Right atrium auricular region (tissue), 2 donors: Measurements from ENCODE around the gene ARF5. TPM values are rescaled to one million over a fixed set of nuclear protein-coding genes. Genes with fewer than 3 reads are reported as not detected.

Source experiments
- DNase-seq: peaks from one replicate; pipeline ENCODE4 v3.0.0-alpha.2; 2019; ENCODE audit warnings: low spot score
- H3K27ac ChIP-seq, 2 donors: fragments of 200-600 bp; sonication (generic); 1 replicate in 1 of 2; 2 replicates in 1 of 2; pipeline ENCODE4 v1.5.1; 2016 to 2019
- H3K27me3 ChIP-seq, 2 donors: fragments of 200-600 bp; sonication (generic); one replicate each; pipeline versions ENCODE4 v1.5.1 to v1.6.0; 2017 to 2019
- H3K36me3 ChIP-seq: fragments of 200-600 bp; sonication (generic); one replicate; pipeline ENCODE4 v1.5.1; 2016
- H3K4me1 ChIP-seq, 2 donors: fragments of 200-600 bp; sonication (generic); one replicate each; pipeline versions ENCODE4 v1.5.1 to v1.6.0; 2017 to 2019
- H3K4me3 ChIP-seq, 2 donors: fragments of 200-600 bp; sonication (generic); 1 replicate in 1 of 2; 2 replicates in 1 of 2; pipeline ENCODE4 v1.5.1; 2017 to 2019; ENCODE audit warnings: mild to moderate bottlenecking in 1 of 2, moderate library complexity in 1 of 2
- H3K9me3 ChIP-seq, 2 donors: fragments of 200-600 bp; sonication (generic); one replicate each; pipeline ENCODE4 v1.5.1; 2019
- total RNA-seq, 2 donors: library from RNA; depleted of rRNA; stranded (reverse); fragments of >200 nt; gene quantifications; one replicate each; pipeline ENCODE4 v1.1.0, GENCODE V29; 2016
- TF ChIP-seq, protein P1 (sequence below), 2 donors: fragments of 200-600 bp; sonication (generic); IDR thresholded peaks; one replicate each; pipeline ENCODE4 v1.5.1; 2019; ENCODE audit warnings: antibody characterized with exemption in 2 of 2

The ARF5 gene
- total RNA-seq, 2 donors from 2014 or later = 127 to 146 TPM

DNA sequence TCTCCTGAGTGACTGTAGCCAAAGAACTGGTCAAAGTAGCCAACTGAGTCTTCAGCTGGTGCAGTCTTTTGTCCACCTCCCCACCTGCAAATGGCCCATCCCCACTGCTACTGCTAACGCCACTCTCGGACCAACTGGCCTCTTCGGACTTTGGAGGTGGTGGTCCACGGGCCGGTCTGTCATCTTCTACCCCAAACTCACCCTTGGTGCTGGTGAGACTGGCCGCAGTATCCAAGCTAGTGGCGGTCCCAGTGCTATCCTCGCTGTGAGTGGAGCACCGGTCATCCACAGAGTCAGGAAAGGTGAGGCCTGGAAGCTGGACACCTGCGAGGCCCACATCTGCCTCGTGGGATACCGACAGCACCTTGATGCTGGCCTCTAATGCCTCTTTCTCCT lies 3.6 kb upstream of the ARF5 start:
- Histone ChIP-seq H3K4me1 (peaks cover 0 to 61% of the 10 kb centered on the region in 2 donors), H3K36me3 (peaks cover 27% of the 10 kb centered on the region)
- TF ChIP-seq, protein P1, sequence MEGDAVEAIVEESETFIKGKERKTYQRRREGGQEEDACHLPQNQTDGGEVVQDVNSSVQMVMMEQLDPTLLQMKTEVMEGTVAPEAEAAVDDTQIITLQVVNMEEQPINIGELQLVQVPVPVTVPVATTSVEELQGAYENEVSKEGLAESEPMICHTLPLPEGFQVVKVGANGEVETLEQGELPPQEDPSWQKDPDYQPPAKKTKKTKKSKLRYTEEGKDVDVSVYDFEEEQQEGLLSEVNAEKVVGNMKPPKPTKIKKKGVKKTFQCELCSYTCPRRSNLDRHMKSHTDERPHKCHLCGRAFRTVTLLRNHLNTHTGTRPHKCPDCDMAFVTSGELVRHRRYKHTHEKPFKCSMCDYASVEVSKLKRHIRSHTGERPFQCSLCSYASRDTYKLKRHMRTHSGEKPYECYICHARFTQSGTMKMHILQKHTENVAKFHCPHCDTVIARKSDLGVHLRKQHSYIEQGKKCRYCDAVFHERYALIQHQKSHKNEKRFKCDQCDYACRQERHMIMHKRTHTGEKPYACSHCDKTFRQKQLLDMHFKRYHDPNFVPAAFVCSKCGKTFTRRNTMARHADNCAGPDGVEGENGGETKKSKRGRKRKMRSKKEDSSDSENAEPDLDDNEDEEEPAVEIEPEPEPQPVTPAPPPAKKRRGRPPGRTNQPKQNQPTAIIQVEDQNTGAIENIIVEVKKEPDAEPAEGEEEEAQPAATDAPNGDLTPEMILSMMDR (IDR thresholded peaks at IDR 0.05) = no peak

DNA sequence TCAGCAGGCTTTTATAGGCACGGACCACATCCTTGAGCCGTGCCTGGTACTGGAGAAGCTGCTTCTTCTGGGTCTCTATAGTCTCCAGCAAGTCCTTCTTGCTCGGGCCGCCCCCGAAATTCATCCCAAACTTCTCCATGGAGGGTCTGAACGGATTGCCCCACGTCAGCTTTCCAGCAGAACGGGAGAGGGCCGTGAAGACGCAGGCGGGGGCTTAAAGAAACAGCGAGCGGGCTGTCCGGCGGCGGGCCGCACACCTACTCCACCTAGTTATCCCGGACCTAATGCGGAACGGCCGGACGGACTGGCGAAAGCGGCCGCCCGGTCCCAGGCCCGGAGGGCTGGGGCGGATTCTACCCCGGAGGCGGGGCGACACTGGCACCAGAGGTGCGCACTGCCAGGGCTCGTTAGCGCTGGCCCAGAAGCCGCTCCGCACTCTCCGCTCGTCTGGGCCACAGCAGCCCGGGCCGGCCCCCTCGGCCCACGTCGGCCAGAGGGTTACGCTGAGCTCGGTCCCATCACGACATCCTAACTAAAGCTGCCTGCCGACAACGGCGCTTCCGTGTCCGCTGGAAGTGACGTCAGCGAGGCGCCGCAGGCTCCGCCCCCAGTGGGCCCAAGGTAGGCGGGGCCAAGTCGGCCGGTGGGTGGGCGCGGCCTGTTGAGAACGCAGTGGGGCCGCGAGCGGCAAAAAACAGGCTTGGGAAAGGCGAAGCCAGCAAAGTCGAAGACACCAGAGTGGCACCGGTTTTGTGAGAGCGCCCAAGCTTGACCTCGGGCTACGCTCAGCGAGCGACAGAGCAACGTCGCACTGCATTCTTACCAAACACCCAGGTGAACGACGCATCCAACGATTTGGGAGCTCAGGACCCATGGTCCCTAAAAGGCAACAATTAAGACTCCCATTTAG lies 2.9 kb upstream of the ARF5 start, which contains the start of gene GCC1:
Gene GCC1, minus strand, starts transcription at position 553 of the 910 bp plus-strand sequence. Its CDS starts 414 bp downstream, at position 139.
- peak within 1 kb of the TSS; percentile 72 to 85 for H3K4me3 ChIP-seq
- peaks cover 22% of the 10 kb centered on the region for H3K36me3 ChIP-seq
- H3K4me1 ChIP-seq = peaks cover 0 to 64% of the 10 kb centered on the region in 2 donors
- H3K27me3 ChIP-seq = no peaks in the 10 kb centered on the region
- peak within 1 kb of the TSS; percentile 83 to 87 for H3K27ac ChIP-seq
- peak; percentile 91 for DNase-seq
- TF ChIP-seq, protein P1 (IDR thresholded peaks at IDR 0.05) = no peak
- H3K9me3 ChIP-seq = no peaks in the 10 kb centered on the region

More for the DNA sequence above, 3.6 kb upstream of the ARF5 start:
- peak overlapping the region; percentile 72 to 85 for H3K4me3 ChIP-seq
- peak overlapping the region; percentile 83 to 87 for H3K27ac ChIP-seq
- no peaks in the 10 kb centered on the region for H3K27me3 ChIP-seq
- no peaks in the 10 kb centered on the region for H3K9me3 ChIP-seq
- no peak for DNase-seq

DNA sequence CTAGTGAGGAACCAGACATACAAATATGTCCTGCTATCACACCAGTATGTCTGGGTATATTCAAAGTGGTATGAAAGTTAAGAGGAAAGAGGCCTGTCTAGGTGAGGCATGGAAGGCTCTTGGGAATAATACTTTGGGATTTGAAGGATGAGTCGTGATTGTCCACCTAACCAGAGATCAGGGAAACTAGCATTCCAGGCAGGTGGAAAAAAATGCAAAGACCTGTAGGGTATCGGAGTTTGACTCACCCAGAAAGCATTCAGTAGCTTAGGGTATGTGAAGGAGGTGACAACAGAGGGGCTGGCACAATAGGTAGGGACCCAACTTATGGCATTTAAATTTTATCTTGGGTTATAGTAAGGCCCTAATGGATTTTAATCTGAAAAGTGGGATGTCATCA lies 1.9 kb upstream of the ARF5 start:
- no peaks in the 10 kb centered on the region for H3K27me3 ChIP-seq
- TF ChIP-seq, protein P1 (IDR thresholded peaks at IDR 0.05) = no peak
- no peak for DNase-seq
- H3K4me3 ChIP-seq = no peak overlapping the region
- peaks cover 0 to 59% of the 10 kb centered on the region in 2 donors for H3K4me1 ChIP-seq
- H3K27ac ChIP-seq = peak overlapping the region in 1 of 2 donors; percentile 87
- peaks cover 25% of the 10 kb centered on the region for H3K36me3 ChIP-seq
- no peaks in the 10 kb centered on the region for H3K9me3 ChIP-seq

DNA sequence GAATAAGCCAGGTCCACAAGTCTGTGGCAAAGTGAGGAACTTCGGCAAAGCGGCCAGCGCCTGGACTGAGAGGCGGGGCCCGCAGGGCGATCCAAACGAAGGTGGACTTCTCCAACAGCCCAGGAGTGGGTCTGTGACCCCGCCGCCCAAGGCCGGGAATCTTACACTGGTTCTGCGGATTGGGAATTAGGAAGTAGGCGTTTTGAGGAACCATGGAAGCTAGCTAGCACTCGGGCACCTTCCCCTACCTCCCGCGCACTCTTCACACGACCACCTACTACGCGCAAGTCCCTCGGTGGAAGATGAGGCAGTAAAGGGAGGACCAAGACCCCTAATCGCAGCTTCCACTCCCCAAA lies 570 bp upstream of the ARF5 start:
- Histone ChIP-seq H3K27ac (peak overlapping the region; percentile 93), H3K4me1 (peaks cover 0 to 46% of the 10 kb centered on the region in 2 donors), H3K9me3 (no peaks in the 10 kb centered on the region), H3K4me3 (peak overlapping the region; percentile 83 to 88), H3K27me3 (no peaks in the 10 kb centered on the region), H3K36me3 (peaks cover 21% of the 10 kb centered on the region)
- TF ChIP-seq, protein P1 (IDR thresholded peaks at IDR 0.05) = no peak
- DNase-seq = no peak

DNA sequence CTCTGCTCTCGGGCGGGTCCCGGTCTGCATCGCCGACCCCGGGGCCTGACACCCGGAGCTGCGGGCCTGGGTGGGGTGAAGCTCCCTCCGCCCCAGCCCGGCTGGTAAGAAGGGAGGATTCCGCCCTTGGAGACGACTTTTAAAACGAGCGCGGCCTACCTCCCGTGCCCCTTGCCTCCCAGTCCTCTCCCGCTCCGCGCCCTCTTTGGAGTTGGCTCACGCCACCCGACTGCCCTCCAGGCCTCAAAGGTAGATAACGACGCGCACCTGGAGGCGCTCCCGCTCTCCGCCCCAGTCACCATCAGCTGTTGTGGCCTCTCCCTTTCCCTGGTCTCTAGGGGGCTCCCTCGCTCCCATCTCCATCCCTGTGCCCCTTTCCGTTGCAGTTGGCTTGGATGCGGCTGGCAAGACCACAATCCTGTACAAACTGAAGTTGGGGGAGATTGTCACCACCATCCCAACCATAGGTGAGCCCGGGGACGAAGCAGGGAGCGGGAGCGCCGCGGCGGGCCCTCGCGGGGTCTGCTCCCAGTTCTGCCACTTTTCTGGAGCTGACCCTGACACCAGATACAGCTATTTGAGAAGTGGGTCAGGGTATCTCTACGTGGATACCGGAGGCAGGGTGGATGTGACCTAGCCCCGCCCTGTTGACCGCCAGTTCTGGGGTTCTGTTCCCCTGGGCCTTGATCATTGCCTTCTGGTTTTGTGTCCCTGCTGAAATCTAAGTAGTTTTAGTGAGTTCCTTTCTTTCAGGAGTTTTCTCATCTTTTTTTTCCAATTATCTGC lies 679 bp downstream of the ARF5 start:
- Histone ChIP-seq H3K4me1 (peaks cover 0 to 34% of the 10 kb centered on the region in 2 donors), H3K27me3 (no peaks in the 10 kb centered on the region), H3K9me3 (no peaks in the 10 kb centered on the region), H3K36me3 (peaks cover 18% of the 10 kb centered on the region), H3K4me3 (peak overlapping the region; percentile 83 to 88), H3K27ac (peak overlapping the region; percentile 93)
- no peak for DNase-seq
- TF ChIP-seq, protein P1 (IDR thresholded peaks at IDR 0.05) = peak in 1 of 2 donors; percentile 53
